ENCODE results near the gene CD27. TPM values are rescaled to one million over a fixed set of nuclear protein-coding genes. Genes with fewer than 3 reads are reported as not detected.
"Not testable (repeated sequence)": the region's sequence is repeated elsewhere in the genome, so short reads cannot be mapped to it uniquely, and the experiment has no call there.

The CD27 gene
- total RNA-seq, 1 donor from 2014 or later, result not detected

GRCh38 chr12:6424008-6424347 lies 20.8 kb upstream of the CD27 start:
- FAIRE-seq (no peak), DNase-seq (ENCODE audit: low read depth) (no peak)
- no peaks in the 10 kb centered on the region for H3K36me3 ChIP-seq (ENCODE audit: control insufficient read depth, insufficient read depth, low read length)
- no peak for TF ChIP-seq CTCF (IDR thresholded peaks at IDR 0.05; ENCODE audit: insufficient read depth, low read length, severe bottlenecking)
- H3K27me3 ChIP-seq (ENCODE audit: control insufficient read depth, insufficient read depth, low read length), result no peaks in the 10 kb centered on the region
- H3K4me3 ChIP-seq (ENCODE audit: low read depth, low read length), result no peak overlapping the region

GRCh38 chr12:6424866-6425265 lies 19.9 kb upstream of the CD27 start:
- no peak overlapping the region for H3K4me3 ChIP-seq (ENCODE audit: low read depth, low read length)
- no peak for FAIRE-seq
- H3K36me3 ChIP-seq (ENCODE audit: control insufficient read depth, insufficient read depth, low read length), result no peaks in the 10 kb centered on the region
- DNase-seq (ENCODE audit: low read depth), result no peak
- H3K27me3 ChIP-seq (ENCODE audit: control insufficient read depth, insufficient read depth, low read length), result no peaks in the 10 kb centered on the region
- no peak for TF ChIP-seq CTCF (IDR thresholded peaks at IDR 0.05; ENCODE audit: insufficient read depth, low read length, severe bottlenecking)

GRCh38 chr12:6425590-6426531 lies 18.9 kb upstream of the CD27 start:
- FAIRE-seq, result no peak
- no peak for DNase-seq (ENCODE audit: low read depth)

GRCh38 chr12:6426882-6427671 lies 17.7 kb upstream of the CD27 start:
- no peak for FAIRE-seq
- no peak for TF ChIP-seq CTCF (IDR thresholded peaks at IDR 0.05; ENCODE audit: insufficient read depth, low read length, severe bottlenecking)
- Histone ChIP-seq H3K36me3 (ENCODE audit: control insufficient read depth, insufficient read depth, low read length) (no peaks in the 10 kb centered on the region), H3K27me3 (ENCODE audit: control insufficient read depth, insufficient read depth, low read length) (no peaks in the 10 kb centered on the region), H3K4me3 (ENCODE audit: low read depth, low read length) (no peak overlapping the region)
- DNase-seq (ENCODE audit: low read depth), result no peak

More at GRCh38 chr12:6425590-6426531, 18.9 kb upstream of the CD27 start:
- no peak for TF ChIP-seq CTCF (IDR thresholded peaks at IDR 0.05; ENCODE audit: insufficient read depth, low read length, severe bottlenecking)
- H3K27me3 ChIP-seq (ENCODE audit: control insufficient read depth, insufficient read depth, low read length), result no peaks in the 10 kb centered on the region
- H3K4me3 ChIP-seq (ENCODE audit: low read depth, low read length), result no peak overlapping the region
- no peaks in the 10 kb centered on the region for H3K36me3 ChIP-seq (ENCODE audit: control insufficient read depth, insufficient read depth, low read length)

GRCh38 chr12:6427796-6428195 lies 17.0 kb upstream of the CD27 start:
- not testable (repeated sequence) for DNase-seq (ENCODE audit: low read depth); H3K4me3 ChIP-seq (ENCODE audit: low read depth, low read length); H3K27me3 ChIP-seq (ENCODE audit: control insufficient read depth, insufficient read depth, low read length); H3K36me3 ChIP-seq (ENCODE audit: control insufficient read depth, insufficient read depth, low read length); FAIRE-seq

- H3K4me3 ChIP-seq (ENCODE audit: low read depth, low read length), result no peak overlapping the region
- no peak for FAIRE-seq
- no peak for DNase-seq (ENCODE audit: low read depth)
- no peak for TF ChIP-seq CTCF (IDR thresholded peaks at IDR 0.05; ENCODE audit: insufficient read depth, low read length, severe bottlenecking)
- no peaks in the 10 kb centered on the region for H3K27me3 ChIP-seq (ENCODE audit: control insufficient read depth, insufficient read depth, low read length)
- no peaks in the 10 kb centered on the region for H3K36me3 ChIP-seq (ENCODE audit: control insufficient read depth, insufficient read depth, low read length)
These were observed 16.4 kb upstream of the CD27 start for GRCh38 chr12:6428326-6428725.
